Activated CD8-positive, alpha-beta memory T cell treated with anti-CD3 and anti-CD28 coated beads for 4 hours (primary cell): ENCODE results near the gene GPR150.
A peak's percentile ranks its signal among the peaks of the same experiment; 100 is the strongest.

Source experiments
- DNase-seq, 2 donors: peaks; one replicate each; pipeline ENCODE4 v3.0.0-alpha.2; 2020; ENCODE audit warnings: low read depth in 2 of 2

GPR150 gene

GRCh38 chr5:95620030-95620869, at the start of gene GPR150:
TSS of gene GPR150 (plus strand) at chr5:95620087. CDS start at chr5:95620276, 189 bp downstream.
- DNase-seq = peak in 1 of 2 donors; percentile 18

DNA sequence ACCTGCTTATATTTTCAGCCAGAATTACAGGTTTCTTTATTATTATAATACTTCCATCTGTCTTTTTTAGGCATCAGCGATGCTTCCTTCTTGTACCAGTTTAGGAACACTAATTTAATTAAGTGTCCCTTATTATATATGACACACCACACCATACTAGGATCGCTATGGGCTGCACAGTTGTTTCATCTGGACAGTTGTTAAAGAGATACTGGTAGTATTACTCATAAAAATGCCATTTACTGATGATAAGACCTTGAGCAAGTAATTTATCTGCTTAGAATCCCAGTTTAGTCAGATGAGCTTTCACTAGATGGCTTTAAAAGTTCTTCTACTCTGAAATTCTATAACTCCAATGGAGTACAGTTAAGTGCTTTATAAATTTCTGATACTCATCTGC, 47.9 kb upstream of the GPR150 start:
- no peak for DNase-seq

- no peak for DNase-seq
Measured at GRCh38 chr5:95581576-95581975, 38.3 kb upstream of the GPR150 start.

DNA sequence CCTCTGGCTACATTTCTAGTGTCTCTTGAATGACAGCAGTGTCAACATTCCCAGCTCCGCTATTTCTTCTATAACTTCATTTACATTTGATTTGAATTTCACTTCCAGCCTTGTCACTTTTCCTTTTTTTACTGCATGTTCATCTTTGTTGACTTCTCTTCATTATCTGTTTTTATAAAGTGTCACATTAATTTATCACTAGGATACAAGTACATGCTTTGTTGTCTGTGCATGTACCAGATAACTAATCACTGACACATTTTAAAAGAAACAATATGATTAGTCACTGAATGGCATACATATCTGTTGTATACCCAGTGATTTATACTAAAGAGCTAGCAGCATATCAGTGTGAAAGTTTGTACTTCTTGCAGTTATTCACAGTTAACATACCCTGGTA, 35.9 kb upstream of the GPR150 start:
- no peak for DNase-seq

- DNase-seq = no peak
Measured at GRCh38 chr5:95590880-95591279, 29.0 kb upstream of the GPR150 start.

- no peak for DNase-seq
Measured at GRCh38 chr5:95591490-95591901, 28.4 kb upstream of the GPR150 start.

DNA sequence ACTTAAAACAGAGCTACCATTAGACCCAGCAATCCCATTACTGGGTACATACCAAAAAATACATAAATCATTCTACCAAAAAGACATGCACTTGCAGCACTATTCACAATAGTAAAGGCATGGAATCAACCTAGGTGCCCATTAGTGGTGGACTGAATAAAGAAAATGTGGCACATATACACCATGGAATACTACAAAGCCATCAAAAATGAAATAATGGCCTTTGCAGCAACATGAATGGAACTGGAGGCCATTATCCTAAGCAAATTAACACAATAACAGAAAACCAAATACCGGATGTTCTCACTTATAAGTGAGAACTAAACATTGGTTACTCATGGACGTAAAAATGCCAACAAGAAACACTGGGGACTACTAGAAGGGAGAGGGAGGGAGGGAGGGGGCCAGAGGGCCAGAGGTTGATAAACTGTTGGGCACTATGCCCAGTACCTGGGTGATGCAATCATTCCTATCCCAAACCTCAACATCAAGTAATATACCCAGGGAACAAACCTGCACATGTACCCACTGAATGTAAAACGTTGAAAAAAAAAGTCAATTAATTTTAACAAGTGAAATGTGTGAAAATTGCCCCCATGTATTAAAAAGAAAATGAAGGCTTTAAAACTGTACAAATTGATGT, 24.5 kb upstream of the GPR150 start:
- no peak for DNase-seq

GRCh38 chr5:95599252-95599651, 20.6 kb upstream of the GPR150 start:
- DNase-seq = no peak

DNA sequence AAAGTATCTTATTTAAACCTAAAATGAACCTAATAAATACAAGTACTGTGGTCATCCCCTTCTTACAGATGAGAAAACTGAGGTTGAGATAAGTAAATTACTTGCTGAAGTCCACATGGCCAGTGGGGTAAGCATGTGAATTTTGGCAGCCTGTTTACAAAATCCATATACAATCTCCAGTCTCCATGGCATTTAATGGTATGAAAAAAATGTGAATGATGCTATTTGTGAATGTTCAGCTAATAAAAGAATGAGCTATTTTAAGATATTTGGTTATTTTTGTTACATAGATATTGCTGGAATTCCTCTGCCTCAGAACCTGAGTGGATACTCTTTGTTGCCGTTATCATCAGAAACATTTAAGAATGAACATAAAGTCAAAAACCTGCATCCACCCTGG, 19.3 kb upstream of the GPR150 start:
- no peak for DNase-seq

DNA sequence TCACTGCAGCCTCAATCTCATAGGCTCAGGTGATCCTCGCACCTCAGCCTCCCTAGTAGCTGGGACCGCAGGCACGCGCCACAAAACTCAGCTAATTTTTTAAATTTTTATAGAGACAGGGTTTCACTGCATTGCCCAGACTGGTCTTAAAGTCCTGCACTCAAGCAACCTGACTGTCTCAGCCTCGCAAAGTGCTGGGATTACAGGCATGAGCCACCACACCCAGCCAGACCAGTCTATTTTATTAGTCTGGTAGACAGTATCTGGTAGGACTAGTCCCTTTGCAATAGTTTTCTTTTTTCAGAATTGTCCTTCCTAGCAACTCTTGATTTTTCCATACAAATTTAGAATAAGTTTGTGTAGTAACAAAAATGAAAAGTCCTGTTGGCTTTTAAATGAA, 14.1 kb upstream of the GPR150 start:
- DNase-seq = no peak

DNA sequence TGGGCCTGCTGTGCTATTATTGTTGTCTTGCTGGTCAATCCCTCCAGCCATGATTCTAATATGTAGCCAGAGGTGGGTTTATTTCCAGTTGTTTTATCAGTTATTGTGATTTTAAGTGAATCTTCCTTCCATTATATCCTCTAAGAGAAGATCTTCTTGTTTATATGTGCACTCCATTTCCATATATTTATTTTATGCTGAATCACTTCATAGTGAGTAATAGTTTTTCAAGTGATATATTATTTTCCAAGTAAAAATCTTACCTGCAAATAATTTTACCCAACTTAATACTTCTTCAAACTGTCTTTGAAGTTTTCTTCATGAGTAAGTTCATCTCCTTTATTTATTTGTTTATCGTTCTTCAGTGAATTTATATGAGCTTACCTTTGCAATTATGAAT, 13.5 kb upstream of the GPR150 start:
- DNase-seq = no peak

GRCh38 chr5:95609711-95610110, 10.2 kb upstream of the GPR150 start:
- DNase-seq = no peak

DNA sequence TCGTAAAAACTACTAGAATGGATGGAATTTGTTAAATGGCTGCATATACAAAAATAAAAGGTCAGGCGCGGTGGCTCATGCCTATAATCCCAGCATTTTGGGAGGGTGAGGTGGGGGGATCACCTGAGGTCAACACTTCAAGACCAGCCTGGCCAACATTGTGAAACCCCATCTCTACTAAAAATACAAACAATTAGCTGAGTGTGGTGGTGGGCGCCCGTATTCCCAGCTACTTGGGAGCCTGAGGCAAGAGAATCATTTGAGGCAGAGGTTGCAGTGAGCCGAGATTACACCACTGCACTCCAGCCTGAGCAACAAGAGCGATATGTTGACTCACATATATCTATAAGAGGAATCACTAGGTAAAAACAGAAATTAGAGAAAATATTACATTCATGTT, 9.3 kb upstream of the GPR150 start:
- no peak for DNase-seq

- no peak for DNase-seq
Measured at GRCh38 chr5:95611396-95611795, 8.5 kb upstream of the GPR150 start.

DNA sequence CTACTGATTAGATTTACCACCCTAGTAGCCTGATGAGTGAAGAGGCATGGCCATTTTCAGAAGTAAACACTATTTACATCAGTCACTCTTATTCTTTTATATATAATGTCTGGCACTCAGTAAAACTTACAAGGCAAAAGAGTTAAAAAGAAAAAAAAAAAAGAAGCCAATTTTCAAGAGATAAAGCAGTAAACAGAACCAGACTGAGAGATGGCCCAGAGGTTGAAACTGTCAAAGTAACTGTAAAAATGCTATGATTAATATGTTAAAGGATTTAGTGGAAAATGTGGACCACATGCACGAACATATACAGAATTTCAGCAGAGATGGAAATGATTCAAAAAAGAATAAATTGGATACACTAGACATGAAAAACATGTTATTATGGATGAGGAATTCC, 6.4 kb upstream of the GPR150 start:
- no peak for DNase-seq

- DNase-seq = no peak
Measured at GRCh38 chr5:95615164-95615467, 4.8 kb upstream of the GPR150 start.

DNA sequence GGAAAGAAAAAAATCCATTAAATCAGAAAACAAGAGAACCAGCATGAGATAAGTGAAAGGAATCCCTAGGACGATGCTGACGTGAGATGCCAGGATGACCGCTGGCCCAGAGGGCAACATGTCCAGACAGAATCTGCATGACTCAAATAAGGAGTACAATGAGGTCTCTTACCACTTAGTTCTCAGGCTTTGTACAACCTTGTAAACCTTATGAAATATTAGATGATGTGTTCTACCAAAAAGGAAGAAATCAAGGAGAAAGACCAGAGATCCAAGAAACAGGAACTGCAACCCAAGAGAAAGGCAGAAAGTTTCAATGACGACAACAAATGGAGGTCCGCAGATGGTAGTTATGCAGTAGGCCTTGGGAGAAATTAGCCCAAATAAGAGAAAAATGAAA, 2.8 kb upstream of the GPR150 start:
- no peak for DNase-seq

GRCh38 chr5:95619096-95619495, 791 bp upstream of the GPR150 start:
- no peak for DNase-seq

DNA sequence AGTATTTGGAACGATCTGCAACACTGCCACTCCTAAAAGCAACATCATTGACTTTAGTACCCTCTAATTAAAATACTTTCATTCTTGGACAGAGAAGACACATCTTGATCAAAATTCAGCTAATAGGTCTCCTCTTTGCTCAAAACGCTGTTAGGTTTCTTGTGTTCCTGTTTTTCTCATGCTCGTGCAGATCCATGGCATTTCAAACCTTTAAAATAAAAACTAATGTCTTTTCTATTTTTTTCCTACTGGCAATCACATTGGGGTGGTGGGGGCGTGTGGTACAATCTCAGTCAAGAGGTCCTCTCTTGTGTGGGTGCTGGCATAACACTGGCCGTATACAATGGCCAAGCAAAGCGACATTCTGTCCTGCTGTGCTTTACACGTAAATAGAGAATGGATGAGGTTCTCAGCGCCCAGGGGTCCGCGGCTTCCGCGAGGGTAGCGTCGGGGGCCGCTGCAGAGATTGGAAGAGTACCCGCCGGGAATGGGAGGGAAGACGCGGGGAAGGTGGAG, 315 bp upstream of the GPR150 start:
- DNase-seq = no peak

DNA sequence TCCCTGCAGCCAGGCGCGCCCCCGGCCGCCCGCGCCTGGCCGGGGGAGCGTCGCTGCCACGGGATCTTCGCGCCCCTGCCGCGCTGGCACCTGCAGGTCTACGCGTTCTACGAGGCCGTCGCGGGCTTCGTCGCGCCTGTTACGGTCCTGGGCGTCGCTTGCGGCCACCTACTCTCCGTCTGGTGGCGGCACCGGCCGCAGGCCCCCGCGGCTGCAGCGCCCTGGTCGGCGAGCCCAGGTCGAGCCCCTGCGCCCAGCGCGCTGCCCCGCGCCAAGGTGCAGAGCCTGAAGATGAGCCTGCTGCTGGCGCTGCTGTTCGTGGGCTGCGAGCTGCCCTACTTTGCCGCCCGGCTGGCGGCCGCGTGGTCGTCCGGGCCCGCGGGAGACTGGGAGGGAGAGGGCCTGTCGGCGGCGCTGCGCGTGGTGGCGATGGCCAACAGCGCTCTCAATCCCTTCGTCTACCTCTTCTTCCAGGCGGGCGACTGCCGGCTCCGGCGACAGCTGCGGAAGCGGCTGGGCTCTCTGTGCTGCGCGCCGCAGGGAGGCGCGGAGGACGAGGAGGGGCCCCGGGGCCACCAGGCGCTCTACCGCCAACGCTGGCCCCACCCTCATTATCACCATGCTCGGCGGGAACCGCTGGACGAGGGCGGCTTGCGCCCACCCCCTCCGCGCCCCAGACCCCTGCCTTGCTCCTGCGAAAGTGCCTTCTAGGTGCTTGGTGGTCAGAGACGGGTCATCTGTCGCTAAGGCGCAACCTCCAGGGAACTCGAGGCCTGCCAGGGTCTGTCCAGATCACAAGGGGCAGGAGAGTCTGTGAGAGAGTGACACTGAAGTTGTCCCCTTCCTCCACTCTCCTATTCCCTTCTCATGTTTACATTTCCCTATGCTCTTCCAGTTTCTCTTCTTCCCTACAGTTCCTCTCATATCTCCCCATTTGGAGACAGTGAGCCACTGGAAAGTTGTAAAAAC, 1.3 kb downstream of the GPR150 start:
- DNase-seq = no peak

DNA sequence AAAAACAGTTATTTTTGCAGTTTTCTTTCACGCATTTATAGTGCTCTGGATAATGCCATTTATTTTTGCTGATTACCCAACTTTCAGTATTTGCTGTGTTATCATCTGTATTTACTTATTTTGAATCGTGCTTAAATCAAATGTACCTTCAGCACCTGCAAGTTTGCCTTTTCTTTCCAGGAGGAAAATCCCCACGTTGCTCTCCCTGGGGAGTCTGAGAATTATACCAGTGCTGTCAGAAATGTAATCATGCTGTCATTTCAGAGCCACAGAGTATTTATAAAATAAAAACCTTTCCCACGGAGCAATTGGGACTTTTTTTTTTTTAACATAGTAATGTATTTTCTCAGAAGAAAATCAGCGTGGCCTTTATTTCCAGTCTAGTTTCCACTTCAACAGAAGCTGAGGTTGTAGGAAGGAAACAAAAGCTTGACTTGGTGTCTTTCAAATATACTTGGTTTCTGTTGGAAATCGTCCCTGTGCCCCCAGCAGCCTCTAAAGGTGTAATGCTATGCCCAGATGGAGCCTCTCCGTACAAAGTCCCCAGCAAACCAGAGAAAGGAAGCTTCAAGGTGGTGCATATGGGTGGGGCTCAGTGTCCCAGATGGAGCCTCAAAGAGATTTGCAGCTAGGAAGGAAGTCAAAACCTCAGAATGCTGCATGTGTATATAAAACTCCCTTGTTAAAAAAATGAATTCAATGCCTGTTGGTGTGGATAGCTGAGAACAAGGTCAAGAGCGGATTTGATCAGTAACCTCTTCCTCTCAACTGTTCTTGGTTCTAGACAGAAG, 2.1 kb downstream of the GPR150 start:
- DNase-seq = no peak
